Heart left ventricle (tissue), 13 donors: ENCODE data around the gene KRT15.

ENCODE experiments used
- CTCF ChIP-seq, 12 donors: fragments of 200-600 bp; sonication (generic) in 4 of 12; IDR thresholded peaks; one replicate each; pipeline versions ENCODE4 v1.5.0 to v1.8.0; 2018 to 2022; ENCODE audit warnings: antibody characterized with exemption in 12 of 12, mild to moderate bottlenecking in 5 of 12
- POLR2A ChIP-seq, 2 donors: fragments of 450-650 bp; IDR thresholded peaks; one replicate each; pipeline ENCODE4 v1.6.1; 2017; ENCODE audit warnings: antibody characterized with exemption in 2 of 2, mild to moderate bottlenecking in 2 of 2, moderate library complexity in 2 of 2
- donor health status: ischemic (EF 13 %, LVEDD 7.1; RV severe dilation, severe dysfunction).
- donor health status: DM: no; HTN: yes; CAD: no.
- donor health status: DM: no; HTN: no; CAD: no.
- donor health status: ischemic (EF 25% LVEDD 6.9; RV normal size, moderate dysfunction).
- donor health status: ischemic (EF 25% LVEDD 5.7; RV mildly dilated, moderate dysfunction).
- donor health status: ischemic (EF 35%, LVEDD 5.7; RV mildly dilated, moderate dysfunction).
- donor health status: nonischemic (EF 11% LVEDD 7.7; RV severe dilation, severe dysfunction).
- donor health status: DM: yes; HTN: yes; CAD: no.
- donor health status: PGD.
- donor health status: ischemic (EF 29% LVEDD 5.4; RV normal size, mild dysfunction).
- donor health status: nonischemic (EF 23%, LVEDD 6.1; RV moderate dilation, normal function).

- TF ChIP-seq CTCF (IDR thresholded peaks at IDR 0.05) (no peak), POLR2A (IDR thresholded peaks at IDR 0.05) (no peak)
These were observed 5.1 kb upstream of the KRT15 start for GRCh38 chr17:41523787-41524186.
